Kidney (tissue), 14 donors: ENCODE measurements around the gene TMEM269. TPM values are rescaled to one million over a fixed set of nuclear protein-coding genes. Genes with fewer than 3 reads are reported as not detected.

Experiments
- DNase-seq, 5 donors: peaks; one replicate each; pipeline ENCODE4 v3.0.0-alpha.2; 2013 to 2020
- FAIRE-seq: peaks from 2 replicates; lab custom pipeline; 2012; peaks lifted over from hg19 to GRCh38; lab: Jason Lieb, UNC
- H3K27ac ChIP-seq, 2 donors: one replicate each; pipeline ENCODE4 v1.7.0; 2013; ENCODE audit warnings: low read depth in 2 of 2, low read length in 2 of 2, inconsistent platforms in 1 of 2
- H3K27me3 ChIP-seq: one replicate; pipeline ENCODE4 v1.7.1; 2013; ENCODE audit warnings: low read length, inconsistent platforms; ENCODE audit not compliant: control insufficient read depth, insufficient read depth
- H3K36me3 ChIP-seq, 3 donors: one replicate each; pipeline versions ENCODE4 v1.7.0 to v1.7.1; 2013; ENCODE audit warnings: low read length in 3 of 3, control low read depth in 1 of 3, inconsistent platforms in 1 of 3; ENCODE audit not compliant: insufficient read depth in 3 of 3, control insufficient read depth in 2 of 3
- H3K4me1 ChIP-seq, 3 donors: one replicate each; pipeline versions ENCODE4 v1.7.0 to v1.7.1; 2013; ENCODE audit warnings: low read length in 3 of 3, inconsistent platforms in 1 of 3, low read depth in 1 of 3; ENCODE audit not compliant: control insufficient read depth in 2 of 3, insufficient read depth in 2 of 3
- H3K4me3 ChIP-seq, 3 donors: one replicate each; pipeline versions ENCODE4 v1.7.0 to v1.8.1; 2013; ENCODE audit warnings: low read length in 3 of 3, control low read depth in 1 of 3, inconsistent platforms in 1 of 3
- H3K9ac ChIP-seq, 3 donors: one replicate each; pipeline versions ENCODE4 v1.7.0 to v1.7.1; 2013; ENCODE audit warnings: low read length in 3 of 3, control low read depth in 1 of 3, inconsistent platforms in 1 of 3
- H3K9me3 ChIP-seq, 3 donors: one replicate each; pipeline versions ENCODE4 v1.7.0 to v1.7.1; 2013; ENCODE audit warnings: low read length in 3 of 3, control low read depth in 1 of 3, inconsistent platforms in 1 of 3; ENCODE audit not compliant: control insufficient read depth in 2 of 3, insufficient read depth in 1 of 3
- CTCF ChIP-seq: IDR thresholded peaks from 3 replicates; pipeline ENCODE4 v1.5.1; 2012; ENCODE audit warnings: mild to moderate bottlenecking, moderate library complexity, borderline replicate concordance; ENCODE audit not compliant: insufficient read depth; ENCODE audit errors: extremely low read depth
- intact Hi-C: fragments of 100-400 bp; cut with DNase I; formaldehyde crosslinking; loops from one replicate; pipeline ENCODE4 v1.11.1; 2022
- polyA plus RNA-seq: library from polyadenylated mRNA; stranded (reverse); fragments of 350-450 nt; fragmentation: Illumina TruSeq; extraction: RNeasy Lipid Tissue Mini Kit (QIAGEN cat#74804); gene quantifications from one replicate; pipeline ENCODE4 v1.2.3, GENCODE V29; 2014; ENCODE audit warnings: low read depth, low replicate concordance; ENCODE audit not compliant: insufficient read depth
- total RNA-seq: library from RNA; stranded (reverse); fragmentation: NEBNext Ultra II Directional; extraction: Animal tissue kit (Norgen Biotek cat#: 25700); gene quantifications from one replicate; pipeline ENCODE4 v1.2.1, GENCODE V29; 2021
- donor health status: control.
- donor health status: control.
- donor health status: control.
- donor health status: control.
- donor health status: control.
- donor health status: DM: yes; HTN: yes; CAD: no.
- donor health status: Normal renal cell carcinoma (clear cell type).

Gene TMEM269
- total and polyA plus RNA-seq, 2 donors from 2014 or later = 0.22 TPM; not detected in 1

GRCh38 chr1:42740851-42741580 lies 43.8 kb upstream of the TMEM269 start:
- peaks cover 0 to 8% (median 3%) of the 10 kb centered on the region in 3 donors for H3K4me1 ChIP-seq
- peak overlapping the region in 1 of 3 donors; percentile 19 for H3K9ac ChIP-seq
- DNase-seq = peak in 4 of 5 donors; percentile 80 to 86 (median 84)
- no peak for TF ChIP-seq CTCF
- no peaks in the 10 kb centered on the region for H3K27me3 ChIP-seq
- FAIRE-seq = no peak
- H3K36me3 ChIP-seq = peaks cover 0 to 3% (median 0%) of the 10 kb centered on the region in 3 donors
- no peaks in the 10 kb centered on the region for H3K9me3 ChIP-seq
- H3K4me3 ChIP-seq = no peak overlapping the region
- intact Hi-C loops = loop anchor here (10.0 kb wide), 1 partner anchor 156 kb away; no protein-coding TSS in a partner anchor
- H3K27ac ChIP-seq = peak overlapping the region; percentile 9 to 27

- intact Hi-C loops = loop anchor here (10.0 kb wide), 1 partner anchor 157 kb away; no protein-coding TSS in a partner anchor
- FAIRE-seq = no peak
- no peak for TF ChIP-seq CTCF
These were observed 43.1 kb upstream of the TMEM269 start for GRCh38 chr1:42741706-42742105.

GRCh38 chr1:42742141-42742540 lies 42.6 kb upstream of the TMEM269 start:
- no peaks in the 10 kb centered on the region for H3K9me3 ChIP-seq
- peaks cover 0 to 7% (median 0%) of the 10 kb centered on the region in 3 donors for H3K36me3 ChIP-seq
- FAIRE-seq (no peak), DNase-seq (no peak)
- H3K27ac ChIP-seq = no peak overlapping the region
- no peak overlapping the region for H3K4me3 ChIP-seq
- H3K4me1 ChIP-seq = peaks cover 0 to 8% (median 3%) of the 10 kb centered on the region in 3 donors
- no peak for TF ChIP-seq CTCF
- no peak overlapping the region for H3K9ac ChIP-seq
- H3K27me3 ChIP-seq = no peaks in the 10 kb centered on the region
- intact Hi-C loops = loop anchor here (10.0 kb wide), 1 partner anchor 157 kb away; no protein-coding TSS in a partner anchor

More at GRCh38 chr1:42741706-42742105, 43.1 kb upstream of the TMEM269 start:
- Histone ChIP-seq H3K27me3 (no peaks in the 10 kb centered on the region), H3K4me1 (peaks cover 0 to 8% (median 3%) of the 10 kb centered on the region in 3 donors), H3K9ac (no peak overlapping the region), H3K36me3 (peaks cover 0 to 7% (median 0%) of the 10 kb centered on the region in 3 donors), H3K9me3 (no peaks in the 10 kb centered on the region), H3K27ac (peak overlapping the region in 1 of 2 donors; percentile 9), H3K4me3 (no peak overlapping the region)
- no peak for DNase-seq
